ENCODE results near the gene TNFSF15. TPM values are rescaled to one million over a fixed set of nuclear protein-coding genes. Genes with fewer than 3 reads are reported as not detected.

TNFSF15 gene
- total and polyA plus RNA-seq, 5 donors = 0.02 to 0.03 TPM; not detected in 3

- ATAC-seq (no peak), DNase-seq (no peak)
- H3K4me3 ChIP-seq (ENCODE audit: low read length) = no peak overlapping the region
- no peaks in the 10 kb centered on the region for H3K27me3 ChIP-seq (ENCODE audit: control insufficient read depth, insufficient read depth)
- no peaks in the 10 kb centered on the region for H3K4me1 ChIP-seq (ENCODE audit: control insufficient read depth, insufficient read depth, low read length)
- 83% methylated on average over 2 of the region's 2 CpGs for WGBS
- H3K27ac ChIP-seq (ENCODE audit: low read length) = no peak overlapping the region
- no peaks in the 10 kb centered on the region for H3K9me3 ChIP-seq (ENCODE audit: control insufficient read depth, low read length)
- intact Hi-C loops (cut with DNase I) = no loop called here
Observed at GRCh38 chr9:114787214-114787613, 18.6 kb downstream of the TNFSF15 start.

GRCh38 chr9:114785866-114786650, 19.8 kb downstream of the TNFSF15 start:
- Histone ChIP-seq H3K4me1 (ENCODE audit: control insufficient read depth, insufficient read depth, low read length) (no peaks in the 10 kb centered on the region), H3K27me3 (ENCODE audit: control insufficient read depth, insufficient read depth) (peaks cover 3% of the 10 kb centered on the region), H3K9me3 (ENCODE audit: control insufficient read depth, low read length) (no peaks in the 10 kb centered on the region), H3K27ac (ENCODE audit: low read length) (no peak overlapping the region), H3K4me3 (ENCODE audit: low read length) (no peak overlapping the region)
- 60% methylated on average over 5 of the region's 5 CpGs for WGBS
- DNase-seq (no peak), ATAC-seq (no peak)
- intact Hi-C loops (cut with DNase I) = no loop called here

GRCh38 chr9:114784721-114785279, 21.0 kb downstream of the TNFSF15 start:
- H3K27me3 ChIP-seq (ENCODE audit: control insufficient read depth, insufficient read depth) = peaks cover 3% of the 10 kb centered on the region
- no peaks in the 10 kb centered on the region for H3K4me1 ChIP-seq (ENCODE audit: control insufficient read depth, insufficient read depth, low read length)
- no peaks in the 10 kb centered on the region for H3K9me3 ChIP-seq (ENCODE audit: control insufficient read depth, low read length)
- ATAC-seq = no peak
- 58% methylated on average over 6 of the region's 6 CpGs for WGBS
- intact Hi-C loops (cut with DNase I) = no loop called here
- H3K27ac ChIP-seq (ENCODE audit: low read length) = no peak overlapping the region
- no peak for DNase-seq
- no peak overlapping the region for H3K4me3 ChIP-seq (ENCODE audit: low read length)

GRCh38 chr9:114782586-114782985, 23.3 kb downstream of the TNFSF15 start:
- Histone ChIP-seq H3K4me1 (ENCODE audit: control insufficient read depth, insufficient read depth, low read length) (no peaks in the 10 kb centered on the region), H3K27me3 (ENCODE audit: control insufficient read depth, insufficient read depth) (peaks cover 3% of the 10 kb centered on the region), H3K9me3 (ENCODE audit: control insufficient read depth, low read length) (no peaks in the 10 kb centered on the region), H3K27ac (ENCODE audit: low read length) (no peak overlapping the region), H3K4me3 (ENCODE audit: low read length) (no peak overlapping the region)
- ATAC-seq (no peak), DNase-seq (no peak)
- intact Hi-C loops (cut with DNase I) = no loop called here

- Histone ChIP-seq H3K9me3 (ENCODE audit: control insufficient read depth, low read length) (no peaks in the 10 kb centered on the region), H3K4me1 (ENCODE audit: control insufficient read depth, insufficient read depth, low read length) (no peaks in the 10 kb centered on the region), H3K27ac (ENCODE audit: low read length) (no peak overlapping the region), H3K4me3 (ENCODE audit: low read length) (no peak overlapping the region), H3K27me3 (ENCODE audit: control insufficient read depth, insufficient read depth) (peaks cover 3% of the 10 kb centered on the region)
- DNase-seq = peak; percentile 67 to 80 (median 79)
- intact Hi-C loops (cut with DNase I) = no loop called here
- WGBS = 51% methylated on average over 4 of the region's 4 CpGs
- ATAC-seq = peak; percentile 89 to 98
Observed at GRCh38 chr9:114779352-114779845, 26.4 kb downstream of the TNFSF15 start.

- 40% methylated on average over 6 of the region's 6 CpGs for WGBS
- Histone ChIP-seq H3K4me3 (ENCODE audit: low read length) (no peak overlapping the region), H3K9me3 (ENCODE audit: control insufficient read depth, low read length) (no peaks in the 10 kb centered on the region), H3K4me1 (ENCODE audit: control insufficient read depth, insufficient read depth, low read length) (no peaks in the 10 kb centered on the region), H3K27me3 (ENCODE audit: control insufficient read depth, insufficient read depth) (peaks cover 3% of the 10 kb centered on the region), H3K27ac (ENCODE audit: low read length) (no peak overlapping the region)
- DNase-seq (no peak), ATAC-seq (no peak)
- intact Hi-C loops (cut with DNase I) = no loop called here
Observed at GRCh38 chr9:114777821-114778609, 27.8 kb downstream of the TNFSF15 start.

- no peak for ATAC-seq
- H3K4me3 ChIP-seq (ENCODE audit: low read length) = no peak overlapping the region
- H3K27me3 ChIP-seq (ENCODE audit: control insufficient read depth, insufficient read depth) = peaks cover 3% of the 10 kb centered on the region
- H3K4me1 ChIP-seq (ENCODE audit: control insufficient read depth, insufficient read depth, low read length) = no peaks in the 10 kb centered on the region
- intact Hi-C loops (cut with DNase I) = no loop called here
- no peak overlapping the region for H3K27ac ChIP-seq (ENCODE audit: low read length)
- no peaks in the 10 kb centered on the region for H3K9me3 ChIP-seq (ENCODE audit: control insufficient read depth, low read length)
- 90% methylated on average over 6 of the region's 6 CpGs for WGBS
- DNase-seq = no peak
Observed at GRCh38 chr9:114776683-114777399, 29.0 kb downstream of the TNFSF15 start.

- DNase-seq (no peak), ATAC-seq (no peak)
- Histone ChIP-seq H3K27ac (ENCODE audit: low read length) (no peak overlapping the region), H3K4me1 (ENCODE audit: control insufficient read depth, insufficient read depth, low read length) (no peaks in the 10 kb centered on the region), H3K27me3 (ENCODE audit: control insufficient read depth, insufficient read depth) (no peaks in the 10 kb centered on the region), H3K4me3 (ENCODE audit: low read length) (no peak overlapping the region), H3K9me3 (ENCODE audit: control insufficient read depth, low read length) (no peaks in the 10 kb centered on the region)
- 58% methylated on average over 1 of the region's 1 CpG for WGBS
- intact Hi-C loops (cut with DNase I) = no loop called here
Observed at GRCh38 chr9:114775981-114776380, 29.9 kb downstream of the TNFSF15 start.

- intact Hi-C loops (cut with DNase I) = no loop called here
- H3K9me3 ChIP-seq (ENCODE audit: control insufficient read depth, low read length) = no peaks in the 10 kb centered on the region
Observed at GRCh38 chr9:114775121-114775520, 30.7 kb downstream of the TNFSF15 start.

GRCh38 chr9:114774524-114774923, 31.3 kb downstream of the TNFSF15 start:
- H3K9me3 ChIP-seq (ENCODE audit: control insufficient read depth, low read length) = no peaks in the 10 kb centered on the region
- H3K27ac ChIP-seq (ENCODE audit: low read length) = no peak overlapping the region
- ATAC-seq (no peak), DNase-seq (no peak)
- intact Hi-C loops (cut with DNase I) = no loop called here
- 73% methylated on average over 4 of the region's 4 CpGs for WGBS
- H3K4me3 ChIP-seq (ENCODE audit: low read length) = no peak overlapping the region
- H3K27me3 ChIP-seq (ENCODE audit: control insufficient read depth, insufficient read depth) = no peaks in the 10 kb centered on the region
- no peaks in the 10 kb centered on the region for H3K4me1 ChIP-seq (ENCODE audit: control insufficient read depth, insufficient read depth, low read length)

More at GRCh38 chr9:114775121-114775520, 30.7 kb downstream of the TNFSF15 start:
- DNase-seq (no peak), ATAC-seq (no peak)
- Histone ChIP-seq H3K27me3 (ENCODE audit: control insufficient read depth, insufficient read depth) (no peaks in the 10 kb centered on the region), H3K27ac (ENCODE audit: low read length) (no peak overlapping the region), H3K4me3 (ENCODE audit: low read length) (no peak overlapping the region), H3K4me1 (ENCODE audit: control insufficient read depth, insufficient read depth, low read length) (no peaks in the 10 kb centered on the region)
- WGBS = 91% methylated on average over 1 of the region's 1 CpG
